GM18868 (cell line): ENCODE results near the gene PCLO.
"Not testable (repeated sequence)": the region's sequence is repeated elsewhere in the genome, so short reads cannot be mapped to it uniquely, and the experiment has no call there.

Experiments
- ATAC-seq: cut with Tn5 transposase; IDR thresholded peaks from one replicate; pipeline ENCODE4 v1.9.1; 2021; ENCODE audit warnings: mild to moderate bottlenecking, moderate library complexity; ENCODE audit not compliant: unreplicated experiment

PCLO gene

GRCh38 chr7:82972135-82972534 is 190.5 kb downstream of the PCLO start:
- no peak for ATAC-seq

GRCh38 chr7:82965088-82966036 is 197.3 kb downstream of the PCLO start:
- no peak for ATAC-seq

- ATAC-seq, result peak; percentile 76
These were observed 198.4 kb downstream of the PCLO start for GRCh38 chr7:82964150-82964882.

- no peak for ATAC-seq
These were observed 201.4 kb downstream of the PCLO start for GRCh38 chr7:82961240-82961639.

- no peak for ATAC-seq
These were observed 203.2 kb downstream of the PCLO start for GRCh38 chr7:82959528-82959927.

GRCh38 chr7:82957521-82957920 is 205.2 kb downstream of the PCLO start:
- ATAC-seq, result no peak

- no peak for ATAC-seq
These were observed 209.2 kb downstream of the PCLO start for GRCh38 chr7:82953324-82954027.

- ATAC-seq, result no peak
These were observed 212.2 kb downstream of the PCLO start for GRCh38 chr7:82950436-82950835.

GRCh38 chr7:82945480-82945879 is 217.2 kb downstream of the PCLO start:
- ATAC-seq, result no peak

GRCh38 chr7:82945056-82945455 is 217.6 kb downstream of the PCLO start:
- no peak for ATAC-seq

- ATAC-seq, result no peak
These were observed 230.2 kb downstream of the PCLO start for GRCh38 chr7:82932516-82932915.

GRCh38 chr7:82926477-82926876 is 236.2 kb downstream of the PCLO start:
- ATAC-seq, result peak; percentile 42

GRCh38 chr7:82925331-82925730 is 237.4 kb downstream of the PCLO start:
- no peak for ATAC-seq

- ATAC-seq, result no peak
These were observed 256.2 kb downstream of the PCLO start for GRCh38 chr7:82906502-82906901.

- ATAC-seq, result no peak
These were observed 257.8 kb downstream of the PCLO start for GRCh38 chr7:82904871-82905270.

GRCh38 chr7:82901098-82901497 is 261.6 kb downstream of the PCLO start:
- not testable (repeated sequence) for ATAC-seq

- ATAC-seq, result no peak
These were observed 265.2 kb downstream of the PCLO start for GRCh38 chr7:82897500-82897899.

GRCh38 chr7:82894341-82894740 is 268.3 kb downstream of the PCLO start:
- not testable (repeated sequence) for ATAC-seq

GRCh38 chr7:82886324-82886723 is 276.4 kb downstream of the PCLO start:
- ATAC-seq, result no peak

GRCh38 chr7:82865856-82866255 is 296.8 kb downstream of the PCLO start:
- ATAC-seq, result no peak

- ATAC-seq, result no peak
These were observed 303.4 kb downstream of the PCLO start for GRCh38 chr7:82859106-82859850.
